Measurements from ENCODE around the gene KAT6B.

KAT6B gene

GRCh38 chr10:74925708-74926107, 99.3 kb downstream of the KAT6B start:
- Histone ChIP-seq H3K4me2 (no peak overlapping the region), H3K79me2 (ENCODE audit: insufficient read depth, low read depth) (no peaks in the 10 kb centered on the region), H3K27ac (no peak overlapping the region), H3K36me3 (ENCODE audit: insufficient read depth) (no peaks in the 10 kb centered on the region), H3K27me3 (ENCODE audit: insufficient read depth, low read depth) (no peaks in the 10 kb centered on the region), H2AFZ (ENCODE audit: low read depth) (no peak overlapping the region), H4K20me1 (ENCODE audit: insufficient read depth) (no peaks in the 10 kb centered on the region), H3K4me3 (IDR thresholded peaks at IDR 0.05; ENCODE audit: insufficient read depth, low read depth, low read length) (no peak overlapping the region), H3K4me1 (ENCODE audit: low read depth, poor library complexity, severe bottlenecking) (no peaks in the 10 kb centered on the region), H3K9ac (no peak overlapping the region)
- TF ChIP-seq, protein P1, sequence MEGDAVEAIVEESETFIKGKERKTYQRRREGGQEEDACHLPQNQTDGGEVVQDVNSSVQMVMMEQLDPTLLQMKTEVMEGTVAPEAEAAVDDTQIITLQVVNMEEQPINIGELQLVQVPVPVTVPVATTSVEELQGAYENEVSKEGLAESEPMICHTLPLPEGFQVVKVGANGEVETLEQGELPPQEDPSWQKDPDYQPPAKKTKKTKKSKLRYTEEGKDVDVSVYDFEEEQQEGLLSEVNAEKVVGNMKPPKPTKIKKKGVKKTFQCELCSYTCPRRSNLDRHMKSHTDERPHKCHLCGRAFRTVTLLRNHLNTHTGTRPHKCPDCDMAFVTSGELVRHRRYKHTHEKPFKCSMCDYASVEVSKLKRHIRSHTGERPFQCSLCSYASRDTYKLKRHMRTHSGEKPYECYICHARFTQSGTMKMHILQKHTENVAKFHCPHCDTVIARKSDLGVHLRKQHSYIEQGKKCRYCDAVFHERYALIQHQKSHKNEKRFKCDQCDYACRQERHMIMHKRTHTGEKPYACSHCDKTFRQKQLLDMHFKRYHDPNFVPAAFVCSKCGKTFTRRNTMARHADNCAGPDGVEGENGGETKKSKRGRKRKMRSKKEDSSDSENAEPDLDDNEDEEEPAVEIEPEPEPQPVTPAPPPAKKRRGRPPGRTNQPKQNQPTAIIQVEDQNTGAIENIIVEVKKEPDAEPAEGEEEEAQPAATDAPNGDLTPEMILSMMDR (conservative IDR thresholded peaks at IDR 0.05; ENCODE audit: low read depth, low read length): no peak

GRCh38 chr10:74926791-74927585, 100.6 kb downstream of the KAT6B start:
- H3K4me2 ChIP-seq: no peak overlapping the region
- no peaks in the 10 kb centered on the region for H3K27me3 ChIP-seq (ENCODE audit: insufficient read depth, low read depth)

GRCh38 chr10:74927701-74928100, 101.3 kb downstream of the KAT6B start:
- no peaks in the 10 kb centered on the region for H4K20me1 ChIP-seq (ENCODE audit: insufficient read depth)
- H3K27me3 ChIP-seq (ENCODE audit: insufficient read depth, low read depth): no peaks in the 10 kb centered on the region
- no peaks in the 10 kb centered on the region for H3K36me3 ChIP-seq (ENCODE audit: insufficient read depth)
- H3K27ac ChIP-seq: no peak overlapping the region
- no peaks in the 10 kb centered on the region for H3K4me1 ChIP-seq (ENCODE audit: low read depth, poor library complexity, severe bottlenecking)
- H3K9ac ChIP-seq: no peak overlapping the region
- no peak overlapping the region for H2AFZ ChIP-seq (ENCODE audit: low read depth)
- H3K4me3 ChIP-seq (IDR thresholded peaks at IDR 0.05; ENCODE audit: insufficient read depth, low read depth, low read length): no peak overlapping the region
- no peaks in the 10 kb centered on the region for H3K79me2 ChIP-seq (ENCODE audit: insufficient read depth, low read depth)
- no peak overlapping the region for H3K4me2 ChIP-seq
- TF ChIP-seq, protein P1 (conservative IDR thresholded peaks at IDR 0.05; ENCODE audit: low read depth, low read length): no peak

More at GRCh38 chr10:74926791-74927585, 100.6 kb downstream of the KAT6B start:
- H3K36me3 ChIP-seq (ENCODE audit: insufficient read depth): no peaks in the 10 kb centered on the region
- H2AFZ ChIP-seq (ENCODE audit: low read depth): no peak overlapping the region
- TF ChIP-seq, protein P1 (conservative IDR thresholded peaks at IDR 0.05; ENCODE audit: low read depth, low read length): no peak
- no peaks in the 10 kb centered on the region for H3K4me1 ChIP-seq (ENCODE audit: low read depth, poor library complexity, severe bottlenecking)
- H4K20me1 ChIP-seq (ENCODE audit: insufficient read depth): no peaks in the 10 kb centered on the region
- H3K9ac ChIP-seq: no peak overlapping the region
- no peak overlapping the region for H3K27ac ChIP-seq
- H3K4me3 ChIP-seq (IDR thresholded peaks at IDR 0.05; ENCODE audit: insufficient read depth, low read depth, low read length): no peak overlapping the region
- no peaks in the 10 kb centered on the region for H3K79me2 ChIP-seq (ENCODE audit: insufficient read depth, low read depth)

- H3K36me3 ChIP-seq (ENCODE audit: insufficient read depth): no peaks in the 10 kb centered on the region
- H3K27ac ChIP-seq: no peak overlapping the region
- TF ChIP-seq, protein P1 (conservative IDR thresholded peaks at IDR 0.05; ENCODE audit: low read depth, low read length): no peak
- no peaks in the 10 kb centered on the region for H3K4me1 ChIP-seq (ENCODE audit: low read depth, poor library complexity, severe bottlenecking)
- H3K79me2 ChIP-seq (ENCODE audit: insufficient read depth, low read depth): no peaks in the 10 kb centered on the region
- H3K9ac ChIP-seq: no peak overlapping the region
- no peak overlapping the region for H2AFZ ChIP-seq (ENCODE audit: low read depth)
- H3K4me3 ChIP-seq (IDR thresholded peaks at IDR 0.05; ENCODE audit: insufficient read depth, low read depth, low read length): no peak overlapping the region
- no peak overlapping the region for H3K4me2 ChIP-seq
- H3K27me3 ChIP-seq (ENCODE audit: insufficient read depth, low read depth): no peaks in the 10 kb centered on the region
- H4K20me1 ChIP-seq (ENCODE audit: insufficient read depth): no peaks in the 10 kb centered on the region
Observed at GRCh38 chr10:74928742-74929191, 102.4 kb downstream of the KAT6B start.

All from KMS-11 (cell line).